GOT3 (cell line): ENCODE results near the gene DSG3.
"Not testable (repeated sequence)": the region's sequence is repeated elsewhere in the genome, so short reads cannot be mapped to it uniquely, and the experiment has no call there.

ENCODE experiments used
- DNase-seq: peaks from one replicate; lab custom pipeline; 2025; ENCODE audit warnings: mixed read lengths; lab: John Stamatoyannopoulos, UW

Gene DSG3

DNA sequence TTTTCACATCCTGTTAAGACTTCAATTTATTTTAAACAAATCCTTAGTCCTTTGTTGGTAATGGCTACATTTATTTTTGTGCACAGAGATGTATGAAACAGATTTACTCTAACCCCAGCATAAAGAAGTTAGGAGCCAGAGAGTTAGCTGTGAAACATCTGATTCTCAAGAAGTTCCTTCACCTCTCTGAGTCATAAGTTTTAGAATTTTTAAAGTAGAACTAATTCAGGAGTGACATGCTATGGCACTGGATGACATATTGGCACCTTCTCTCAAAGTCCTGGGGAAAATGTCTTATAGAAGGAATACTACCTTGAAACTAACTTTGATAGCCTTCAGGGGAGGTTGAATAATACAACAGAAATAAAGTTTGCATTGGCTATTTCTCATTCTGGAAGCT is 44.0 kb downstream of the DSG3 start:
- DNase-seq: no peak

GRCh38 chr18:31492671-31493070 is 45.1 kb downstream of the DSG3 start:
- DNase-seq: no peak

DNA sequence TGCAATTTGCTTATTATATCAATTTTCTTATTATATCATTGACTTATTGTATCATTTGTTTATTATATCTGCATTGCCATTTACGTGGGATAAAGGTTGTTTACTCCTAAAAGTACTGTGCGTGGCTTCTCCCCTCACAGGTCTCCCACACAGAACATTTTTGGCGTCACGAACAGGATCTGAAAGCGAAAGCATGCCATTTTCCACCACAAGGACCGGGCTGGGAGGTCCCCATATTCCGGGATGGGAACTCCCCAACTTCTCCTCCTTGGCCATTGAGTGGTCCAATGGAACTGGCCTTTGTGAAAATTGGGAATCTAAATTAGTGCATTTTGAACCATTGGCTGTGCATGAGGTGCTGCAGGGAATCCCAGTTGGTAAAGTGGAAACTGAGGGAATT is 45.6 kb downstream of the DSG3 start:
- no peak for DNase-seq

DNA sequence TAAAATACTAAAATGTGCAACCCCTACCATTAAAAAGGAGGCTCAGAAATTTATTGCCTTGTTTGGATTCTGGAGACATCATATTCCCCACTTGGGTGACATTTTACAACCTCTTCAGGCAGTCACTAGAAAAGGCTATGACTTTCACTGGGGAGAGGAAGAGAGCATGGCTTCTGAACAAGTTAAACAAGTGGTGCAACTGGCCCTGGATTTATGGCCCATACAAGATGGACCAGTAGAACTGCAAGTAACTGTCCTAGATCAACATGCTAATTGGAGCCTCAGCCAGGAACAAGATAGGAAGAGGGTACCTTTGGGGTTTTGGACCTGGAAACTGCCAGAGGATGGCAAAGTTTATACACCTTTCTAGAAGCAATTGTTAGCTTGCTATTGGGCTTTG is 46.4 kb downstream of the DSG3 start:
- no peak for DNase-seq

GRCh38 chr18:31494705-31495244 is 47.2 kb downstream of the DSG3 start:
- DNase-seq: not testable (repeated sequence)

DNA sequence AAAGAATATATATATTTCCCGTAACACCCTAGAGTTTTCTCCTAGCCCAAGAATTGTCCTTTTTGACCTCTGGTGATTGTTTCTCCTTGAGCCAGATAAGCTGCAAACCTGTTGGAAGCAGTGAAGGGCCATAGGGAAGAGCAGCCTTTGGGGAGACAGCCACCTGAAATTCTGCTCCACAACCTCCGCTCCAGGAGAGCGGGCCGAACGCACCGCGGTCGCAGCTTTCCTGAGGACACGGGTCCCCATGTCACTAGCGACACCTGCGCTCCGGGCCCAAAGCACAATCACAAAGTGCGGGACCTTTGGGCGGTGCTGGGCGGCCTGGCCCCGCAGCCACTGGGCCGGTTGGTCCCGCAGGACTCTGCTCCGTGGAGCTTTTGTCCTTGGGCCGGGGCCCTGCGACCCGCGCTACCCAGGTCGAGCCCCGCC is 49.9 kb downstream of the DSG3 start:
- DNase-seq: no peak

GRCh38 chr18:31497836-31498573 is 50.5 kb downstream of the DSG3 start, which contains the start of gene DSG2:
DSG2 (plus strand) TSS chr18:31498177; CDS start chr18:31498252, 75 bp downstream.
- DNase-seq: no peak

DNA sequence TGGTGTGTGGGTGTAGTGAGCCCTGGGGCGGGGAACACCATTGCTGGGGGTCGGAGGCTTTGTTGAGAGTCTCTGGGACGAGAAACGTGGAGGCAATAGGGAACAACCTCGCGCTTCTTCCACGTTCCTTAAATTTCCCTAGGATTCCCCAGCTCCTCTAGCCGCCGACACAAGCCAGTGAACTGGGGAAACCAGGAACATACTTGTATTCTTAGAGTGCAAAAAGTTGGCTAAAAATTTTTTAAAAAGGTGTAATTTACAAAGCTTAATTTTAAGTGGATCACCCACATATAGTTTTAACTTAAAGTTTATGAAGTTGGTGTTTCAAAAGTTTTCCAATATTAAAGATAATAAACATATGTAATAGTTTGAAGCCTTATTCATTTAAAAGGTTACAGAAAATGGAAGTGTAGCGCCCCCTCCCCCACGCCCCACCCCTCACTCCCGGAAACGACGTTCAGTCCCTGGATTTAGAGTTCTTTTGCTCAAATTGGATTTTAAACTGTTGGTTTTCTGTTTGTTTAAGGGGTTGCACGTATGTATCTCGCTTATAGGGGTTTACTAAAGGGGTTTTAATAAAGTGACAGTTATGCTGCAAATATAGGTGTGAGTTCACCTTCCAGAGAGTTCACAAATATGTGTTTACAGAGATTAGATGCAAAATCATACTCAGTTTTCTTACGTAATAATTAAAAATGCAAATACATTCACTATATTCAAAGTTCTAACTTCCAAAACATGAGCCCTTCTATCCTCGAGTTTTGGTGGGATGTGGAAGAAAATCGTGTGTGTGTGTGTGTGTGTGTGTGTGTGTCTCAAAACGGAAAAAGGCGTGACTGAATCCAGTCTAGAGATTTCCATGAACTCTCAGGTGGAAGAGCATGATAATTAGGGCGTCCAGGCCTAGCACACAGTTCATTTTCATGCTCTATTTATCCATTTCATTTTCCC is 51.3 kb downstream of the DSG3 start:
- no peak for DNase-seq

DNA sequence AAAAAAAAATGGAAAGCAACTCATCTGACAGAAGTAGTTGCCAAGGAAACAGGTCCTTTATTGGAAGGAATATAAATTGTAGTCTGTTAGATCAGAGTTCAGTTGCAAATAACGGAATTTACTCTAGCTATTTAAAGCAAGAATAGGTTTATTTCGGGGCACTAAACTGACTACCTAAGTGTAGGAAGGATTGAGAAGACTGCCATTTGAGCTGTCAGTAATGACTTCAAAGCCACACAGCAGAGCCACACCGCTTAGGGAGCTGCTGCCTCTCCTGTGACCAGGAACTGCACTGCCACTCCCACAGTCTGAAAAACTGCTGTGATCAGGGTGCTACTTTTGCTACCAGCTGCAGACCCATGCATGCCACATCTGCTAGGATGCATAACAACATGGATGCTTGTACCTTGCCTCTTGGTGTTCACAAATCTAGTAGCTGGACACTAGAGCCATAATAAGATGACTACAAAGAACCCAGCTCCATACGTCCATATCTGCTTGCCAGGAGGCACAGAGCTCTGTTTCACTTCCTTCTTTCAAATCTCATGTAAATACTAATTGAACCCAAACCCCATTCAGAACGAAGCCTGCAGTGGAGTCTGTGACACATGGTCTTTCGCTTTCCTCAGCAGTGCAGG is 52.6 kb downstream of the DSG3 start:
- no peak for DNase-seq

DNA sequence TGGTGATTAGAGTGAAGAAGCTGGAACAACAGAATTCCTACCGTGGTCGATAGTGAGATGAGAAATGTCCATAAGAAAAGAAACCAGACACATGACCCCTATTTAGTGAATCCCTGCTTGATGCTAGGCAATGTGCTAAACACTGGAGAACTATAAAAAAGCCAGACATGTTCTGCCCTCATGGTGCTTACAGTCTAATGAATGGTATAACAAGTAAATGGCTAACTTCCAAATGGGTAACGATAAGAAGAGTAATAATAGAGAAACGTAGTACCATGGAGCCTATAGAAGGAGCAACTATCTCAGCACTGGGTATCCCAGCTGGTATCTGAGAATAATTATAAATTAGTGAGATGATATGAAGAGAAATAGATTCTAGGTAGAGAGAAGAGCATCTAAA is 55.5 kb downstream of the DSG3 start:
- DNase-seq: no peak

DNA sequence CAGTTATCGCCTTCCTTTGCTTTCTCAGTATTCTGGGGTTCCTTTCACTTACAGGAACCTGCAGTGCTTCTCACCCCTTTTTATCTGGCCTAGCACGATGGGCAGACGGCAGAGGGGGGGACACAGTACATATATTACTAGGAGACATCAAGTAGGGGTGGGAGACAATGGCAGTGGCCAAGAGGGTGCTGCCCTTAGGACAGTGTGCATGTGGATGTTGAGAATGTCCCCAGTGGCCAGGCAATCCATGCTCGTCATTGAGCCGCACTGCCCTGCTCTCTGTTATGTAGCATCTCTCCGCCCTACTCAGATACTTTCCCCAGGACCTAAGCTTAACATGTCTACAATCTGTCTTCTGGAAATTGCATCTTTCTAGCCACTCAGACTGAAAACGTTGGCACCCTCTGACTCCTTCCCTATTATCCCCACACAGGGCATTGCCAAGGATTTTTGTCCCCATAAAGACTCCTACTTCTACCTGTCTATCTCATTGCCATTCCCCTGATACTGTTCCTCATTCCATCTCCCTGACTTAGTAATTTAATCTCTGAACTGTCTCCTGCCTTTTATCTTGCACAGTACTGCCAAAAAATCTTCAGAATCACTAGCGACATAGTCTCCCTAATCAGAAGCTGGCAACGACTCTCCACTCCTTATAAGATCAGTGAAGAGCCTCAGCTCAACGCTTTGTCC is 57.1 kb downstream of the DSG3 start:
- no peak for DNase-seq

DNA sequence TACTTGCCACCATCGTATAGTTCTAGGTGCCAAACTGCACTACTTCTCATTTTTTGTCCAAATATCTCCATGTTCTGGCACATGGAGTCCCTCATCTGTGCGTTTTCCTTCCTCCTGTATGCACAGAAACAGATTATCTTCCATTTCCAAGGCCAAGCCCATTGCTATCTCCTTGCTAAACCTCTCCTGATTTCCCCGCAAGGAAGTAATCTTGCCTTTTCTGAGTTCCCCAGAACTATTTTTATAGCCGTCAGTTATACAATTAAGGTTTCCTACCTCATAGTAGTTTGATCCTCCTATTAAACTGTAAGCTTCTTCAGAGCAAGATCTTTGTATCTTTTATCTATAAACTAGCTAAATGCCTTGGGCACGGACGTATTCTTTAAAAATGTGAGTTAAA is 57.6 kb downstream of the DSG3 start:
- no peak for DNase-seq

GRCh38 chr18:31506024-31506742 is 58.6 kb downstream of the DSG3 start:
- DNase-seq: no peak

- DNase-seq: not testable (repeated sequence)
These were observed 59.6 kb downstream of the DSG3 start for GRCh38 chr18:31507124-31507523.

DNA sequence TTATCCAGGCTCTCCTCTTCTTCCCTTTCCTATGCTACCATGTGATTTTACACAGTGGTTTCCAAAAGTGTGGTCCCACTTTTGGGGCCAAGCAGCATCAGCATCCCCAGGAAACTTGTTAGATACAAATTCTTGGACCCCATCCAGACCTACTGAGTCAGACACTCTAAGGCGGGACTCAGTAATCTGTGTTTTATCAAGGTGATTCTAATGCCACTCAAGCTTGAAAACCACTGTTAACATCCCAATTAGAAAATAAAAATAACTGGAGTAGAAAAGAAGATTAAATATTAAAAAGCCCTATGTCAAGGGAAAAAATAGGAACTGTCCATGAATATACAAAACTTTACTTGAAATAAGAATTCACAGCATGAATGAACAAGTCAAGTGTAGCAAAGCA is 61.2 kb downstream of the DSG3 start:
- no peak for DNase-seq

GRCh38 chr18:31509571-31509970 is 62.0 kb downstream of the DSG3 start:
- no peak for DNase-seq

- no peak for DNase-seq
These were observed 62.8 kb downstream of the DSG3 start for GRCh38 chr18:31510319-31510718.

DNA sequence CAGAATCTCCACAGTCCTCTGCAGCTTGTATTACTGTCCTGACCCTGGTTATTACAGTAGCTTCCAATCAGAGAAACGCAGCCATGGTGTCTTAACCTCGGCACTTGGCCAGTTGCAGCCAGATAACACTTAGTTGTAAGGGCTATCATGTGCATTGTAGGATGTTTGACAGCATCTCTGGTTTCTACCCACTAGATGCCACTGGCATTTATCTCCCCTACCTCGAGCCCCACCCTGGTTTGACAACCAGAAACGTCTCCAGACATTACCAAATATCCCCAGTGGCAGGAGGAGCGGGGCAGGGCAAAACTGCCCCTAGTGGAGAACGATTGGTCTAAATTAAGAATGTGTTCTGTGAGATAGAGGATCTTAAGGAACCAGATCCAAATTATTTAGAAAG is 63.6 kb downstream of the DSG3 start:
- DNase-seq: no peak

DNA sequence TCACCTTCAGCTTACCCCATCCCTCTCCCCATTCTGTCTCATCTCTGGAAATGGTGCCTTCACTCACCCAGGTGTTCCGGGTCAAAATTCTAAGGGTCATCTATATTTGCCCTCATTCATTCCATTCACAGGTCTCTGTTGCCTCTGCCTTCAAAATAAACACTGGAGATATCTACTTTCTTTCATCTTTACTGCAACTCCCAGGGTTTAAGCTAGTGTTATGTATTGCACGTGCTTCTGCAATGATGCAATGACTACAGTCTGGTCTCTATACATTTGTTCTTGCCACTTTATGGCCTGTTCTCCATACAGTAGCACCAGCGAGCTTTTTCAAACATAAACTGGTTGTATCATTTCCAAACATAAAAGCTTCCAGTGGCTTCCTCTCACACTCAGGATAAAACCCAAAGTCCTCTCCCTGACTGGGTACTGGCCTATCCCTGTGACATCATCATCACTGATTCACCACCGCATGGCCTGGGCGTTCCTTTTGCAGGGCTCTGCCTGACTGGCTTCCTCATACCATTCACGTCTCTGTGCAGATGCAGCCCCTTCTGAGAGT is 64.7 kb downstream of the DSG3 start:
- DNase-seq: no peak

GRCh38 chr18:31513189-31513935 is 65.8 kb downstream of the DSG3 start:
- DNase-seq: no peak
